HepG2 (cell line): Measurements from ENCODE around the gene DNAJA1. TPM values are rescaled to one million over a fixed set of nuclear protein-coding genes. Genes with fewer than 3 reads are reported as not detected.

ENCODE experiments used
- ATAC-seq: fragments of 200-7000 bp; cut with Tn5 transposase; 3 replicates; pipeline ENCODE4 v1.9.1; 2020; ENCODE audit warnings: mild to moderate bottlenecking, moderate library complexity
- BruUV-seq: library from RNA; stranded (reverse); fragments of 400-500 nt; replicated peaks from 2 replicates; lab custom pipeline; 2021; lab: Mats Ljungman, UMichigan
- CTCF ChIA-PET: fragments of 300-600 bp; formaldehyde crosslinking; extraction: SDS; loops from one replicate; lab custom pipeline; 2021; ENCODE audit warnings: low total read pairs, inconsistent platforms, low intra/inter-chr PET ratio; lab: Yijun Ruan, JAX
- POLR2A ChIA-PET: fragments of 350-600 bp; sonication (Branson Sonifier 250); formaldehyde crosslinking; loops from one replicate; lab custom pipeline; 2020; ENCODE audit warnings: antibody characterized with exemption, inconsistent platforms; lab: Yijun Ruan, JAX
- DNase-seq: peaks from one replicate; pipeline ENCODE4 v3.0.0-alpha.2; 2015; ENCODE audit warnings: low spot score
- FAIRE-seq: peaks from 3 replicates; lab custom pipeline; 2011; peaks lifted over from hg19 to GRCh38; lab: Jason Lieb, UNC
- H2AFZ ChIP-seq: one replicate; pipeline ENCODE4 v1.6.1; 2011; ENCODE audit warnings: low read length, inconsistent platforms
- H3K27ac ChIP-seq: fragments of 300-600 bp; 3 replicates; pipeline ENCODE4 v1.8.0; 2011; ENCODE audit warnings: mixed run types, mild to moderate bottlenecking, mixed read lengths, low read length, inconsistent platforms; ENCODE audit not compliant: insufficient read depth; ENCODE audit errors: extremely low read length
- H3K27me3 ChIP-seq, 2 experiments: fragments of 200-600 bp in 1 of 2; 2 replicates in 1 of 2; 3 replicates in 1 of 2; pipeline versions ENCODE4 v1.6.0 to v1.8.0; 2011; ENCODE audit warnings: low read length in 2 of 2, mild to moderate bottlenecking in 2 of 2, moderate library complexity in 2 of 2, inconsistent platforms in 1 of 2; ENCODE audit not compliant: insufficient read depth in 2 of 2, control insufficient read depth in 1 of 2
- H3K36me3 ChIP-seq, 2 experiments: fragments of 200-600 bp in 1 of 2; replicated peaks in 1 of 2; 2 replicates in 1 of 2; 3 replicates in 1 of 2; pipeline versions ENCODE4 v1.5.1 to v1.8.0; 2011; ENCODE audit warnings: low read length in 2 of 2, inconsistent platforms in 1 of 2; ENCODE audit not compliant: insufficient read depth in 2 of 2, control insufficient read depth in 1 of 2
- H3K4me1 ChIP-seq: 2 replicates; pipeline ENCODE4 v1.5.1; 2012; ENCODE audit warnings: low read length, inconsistent platforms; ENCODE audit not compliant: insufficient read depth
- H3K4me2 ChIP-seq: 2 replicates; pipeline ENCODE4 v1.6.0; 2011; ENCODE audit warnings: low read depth, low read length, inconsistent platforms
- H3K4me3 ChIP-seq, 3 experiments: fragments of 200-600 bp in 1 of 3; sonication (generic), shearing (Covaris generic) in 1 of 3; replicated peaks in 1 of 3; 2 replicates each; pipeline ENCODE4 v1.5.1; 2011 to 2016; ENCODE audit warnings: low read length in 3 of 3, inconsistent platforms in 2 of 3, low read depth in 2 of 3, mild to moderate bottlenecking in 2 of 3, control low read depth in 1 of 3, mixed read lengths in 1 of 3; ENCODE audit not compliant: insufficient read depth in 1 of 3
- H3K79me2 ChIP-seq: one replicate; pipeline ENCODE4 v1.6.1; 2011; ENCODE audit warnings: low read length, inconsistent platforms; ENCODE audit not compliant: insufficient read depth
- H3K9ac ChIP-seq: 2 replicates; pipeline ENCODE4 v1.6.0; 2011; ENCODE audit warnings: mild to moderate bottlenecking, low read depth, low read length, inconsistent platforms; ENCODE audit not compliant: insufficient read depth
- H3K9me3 ChIP-seq: 2 replicates; pipeline ENCODE4 v1.5.1; 2012; ENCODE audit warnings: mild to moderate bottlenecking, low read length
- H4K20me1 ChIP-seq: 2 replicates; pipeline ENCODE4 v1.6.0; 2011; ENCODE audit warnings: inconsistent platforms, mild to moderate bottlenecking, low read length, moderate library complexity; ENCODE audit not compliant: insufficient read depth
- NR2F6 ChIP-seq, 2 experiments: IDR thresholded peaks; 2 replicates each; pipeline ENCODE4 v1.6.1; 2016; ENCODE audit warnings: antibody characterized with exemption in 1 of 2, mild to moderate bottlenecking in 1 of 2
- SRY ChIP-seq: sonication (generic); formaldehyde crosslinking; IDR thresholded peaks from 2 replicates; pipeline ENCODE4 v1.8.0; 2022; ENCODE audit warnings: mild to moderate bottlenecking, missing genetic modification reagents
- ZNF326 ChIP-seq: sonication (generic); formaldehyde crosslinking; IDR thresholded peaks from 2 replicates; pipeline ENCODE4 v1.4.0; 2020; ENCODE audit warnings: missing genetic modification reagents, borderline replicate concordance
- WGBS: methylation state at CpG from one replicate; pipeline ENCODE4 v1.1.6; 2017; ENCODE audit warnings: low lambda C conversion rate; 5-methylcytosine and 5-hydroxymethylcytosine counted together
- in situ Hi-C: cut with HindIII; loops from 2 replicates; pipeline ENCODE4 v1.10.0; 2017; ENCODE audit warnings: low pct_unique_long_range_greater_than_20kb; ENCODE audit not compliant: extremely low pct_ligation_motif_present
- intact Hi-C: fragments of 100-400 bp; cut with micrococcal nuclease; formaldehyde crosslinking; loops from one replicate; pipeline ENCODE4 v1.10.0; 2022; ENCODE audit not compliant: unreplicated experiment
- polyA plus RNA-seq, 8 experiments: library from polyadenylated mRNA; depleted of rRNA in 3 of 8; stranded (reverse) in 7 of 8; unstranded in 1 of 8; fragments of >200 nt; fragmentation: Illumina TruSeq in 4 of 8; extraction: Trizol in 4 of 8; gene quantifications; 2 replicates each; pipeline versions ENCODE4 v1.2.1 to v1.2.3, GENCODE V29; 2011 to 2016; ENCODE audit warnings: low read depth in 4 of 8, missing spikeins in 1 of 8, mixed read lengths in 1 of 8; ENCODE audit not compliant: insufficient read depth in 1 of 8
- total RNA-seq, 5 experiments: library from RNA; depleted of rRNA; stranded (reverse); fragments of >200 nt; fragmentation: Illumina TruSeq; extraction: Trizol; gene quantifications; 2 replicates each; pipeline ENCODE4 v1.2.3, GENCODE V29; 2016; ENCODE audit warnings: low read depth in 1 of 5
- TF ChIP-seq, protein P1 (sequence below): sonication (generic); formaldehyde crosslinking; IDR thresholded peaks from 2 replicates; pipeline ENCODE4 v1.4.0; 2020; ENCODE audit warnings: missing genetic modification reagents; ENCODE audit errors: not compliant biosample characterization
- TF ChIP-seq, protein P2 (sequence below): sonication (generic); formaldehyde crosslinking; IDR thresholded peaks from 2 replicates; pipeline ENCODE4 v1.4.0; 2020; ENCODE audit warnings: missing genetic modification reagents
- TF ChIP-seq, protein P3 (sequence below): sonication (generic); formaldehyde crosslinking; IDR thresholded peaks from 2 replicates; pipeline ENCODE4 v1.4.0; 2020; ENCODE audit warnings: missing genetic modification reagents

DNAJA1 gene
- total and polyA plus RNA-seq, 2 of the 13 experiments (the other 11 are each of a cell fraction or from before 2014, with no cell fraction given): 95.9 to 306 TPM

DNA sequence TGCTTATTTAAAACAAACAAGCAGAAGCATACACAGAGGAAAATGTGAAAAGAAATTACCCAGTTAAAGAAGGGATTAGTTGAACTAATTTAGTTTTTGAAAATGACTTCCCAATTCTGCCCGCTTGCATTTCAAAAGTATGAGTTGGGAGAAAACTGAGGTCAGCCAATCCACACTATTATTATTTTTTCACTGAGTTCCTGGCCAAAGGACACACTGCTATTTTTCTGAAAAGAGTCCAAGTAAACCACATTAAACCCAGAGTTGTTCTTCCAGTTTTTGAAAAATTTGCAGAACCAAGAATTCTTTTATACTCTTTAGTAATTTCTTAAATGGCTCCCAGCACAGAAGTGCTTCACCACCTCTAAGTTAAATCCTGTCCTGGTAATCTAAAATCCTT lies 43.9 kb downstream of the DNAJA1 start:
- FAIRE-seq (no peak), DNase-seq (no peak), ATAC-seq (no peak)
- in situ Hi-C loops: no loop called here
- intact Hi-C loops: no loop called here
- Histone ChIP-seq H3K27ac (no peak overlapping the region), H3K9ac (no peak overlapping the region), H3K36me3 (peaks cover 17 to 72% of the 10 kb centered on the region in 2 experiments), H3K4me1 (no peaks in the 10 kb centered on the region), H3K4me2 (no peak overlapping the region), H3K4me3 (no peak overlapping the region), H4K20me1 (no peaks in the 10 kb centered on the region; the same call in 1 of the 2 replicates), H2AFZ (no peak overlapping the region), H3K9me3 (no peaks in the 10 kb centered on the region), H3K27me3 (no peaks in the 10 kb centered on the region), H3K79me2 (peaks cover 21% of the 10 kb centered on the region)
- no peak for TF ChIP-seq SRY (CRISPR knock-in tag)
- TF ChIP-seq, protein P1, sequence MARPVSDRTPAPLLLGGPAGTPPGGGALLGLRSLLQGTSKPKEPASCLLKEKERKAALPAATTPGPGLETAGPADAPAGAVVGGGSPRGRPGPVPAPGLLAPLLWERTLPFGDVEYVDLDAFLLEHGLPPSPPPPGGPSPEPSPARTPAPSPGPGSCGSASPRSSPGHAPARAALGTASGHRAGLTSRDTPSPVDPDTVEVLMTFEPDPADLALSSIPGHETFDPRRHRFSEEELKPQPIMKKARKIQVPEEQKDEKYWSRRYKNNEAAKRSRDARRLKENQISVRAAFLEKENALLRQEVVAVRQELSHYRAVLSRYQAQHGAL (CRISPR knock-in tag): no peak
- TF ChIP-seq ZNF326 (CRISPR knock-in tag): no peak
- TF ChIP-seq, protein P2, sequence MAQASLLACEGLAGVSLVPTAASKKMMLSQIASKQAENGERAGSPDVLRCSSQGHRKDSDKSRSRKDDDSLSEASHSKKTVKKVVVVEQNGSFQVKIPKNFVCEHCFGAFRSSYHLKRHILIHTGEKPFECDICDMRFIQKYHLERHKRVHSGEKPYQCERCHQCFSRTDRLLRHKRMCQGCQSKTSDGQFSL: no peak
- no peak for TF ChIP-seq NR2F6 (IDR thresholded peaks at IDR 0.05)
- TF ChIP-seq NR2F6 (CRISPR knock-in tag; IDR thresholded peaks at IDR 0.05): no peak
- TF ChIP-seq, protein P3, sequence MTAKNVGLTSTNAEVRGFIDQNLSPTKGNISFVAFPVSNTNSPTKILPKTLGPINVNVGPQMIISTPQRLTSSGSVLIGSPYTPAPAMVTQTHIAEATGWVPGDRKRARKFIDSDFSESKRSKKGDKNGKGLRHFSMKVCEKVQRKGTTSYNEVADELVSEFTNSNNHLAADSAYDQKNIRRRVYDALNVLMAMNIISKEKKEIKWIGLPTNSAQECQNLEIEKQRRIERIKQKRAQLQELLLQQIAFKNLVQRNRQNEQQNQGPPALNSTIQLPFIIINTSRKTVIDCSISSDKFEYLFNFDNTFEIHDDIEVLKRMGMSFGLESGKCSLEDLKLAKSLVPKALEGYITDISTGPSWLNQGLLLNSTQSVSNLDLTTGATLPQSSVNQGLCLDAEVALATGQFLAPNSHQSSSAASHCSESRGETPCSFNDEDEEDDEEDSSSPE: no peak
- 92% methylated on average over 1 of the region's 1 CpG for WGBS
- POLR2A ChIA-PET: no interaction called here
- no TSS peak for BruUV-seq
- CTCF ChIA-PET: no interaction called here
